A673 (cell line): ENCODE measurements around the gene PDC. TPM values are rescaled to one million over a fixed set of nuclear protein-coding genes. Genes with fewer than 3 reads are reported as not detected.

ENCODE experiments used
- BruUV-seq: library from RNA; stranded (reverse); fragments of 400-500 nt; replicated peaks from 2 replicates; lab custom pipeline; 2021; lab: Mats Ljungman, UMichigan
- CTCF ChIA-PET: fragments of 300-600 bp; sonication (Branson Sonifier 250); formaldehyde crosslinking; loops from one replicate; lab custom pipeline; 2022; ENCODE audit warnings: antibody characterized with exemption; lab: Charles Lee
- POLR2A ChIA-PET: fragments of 300-600 bp; sonication (Branson Sonifier 250); formaldehyde crosslinking; loops from one replicate; lab custom pipeline; 2022; ENCODE audit warnings: antibody characterized with exemption; ENCODE audit not compliant: low non-redundant PET; lab: Charles Lee
- DNase-seq: peaks from one replicate; pipeline ENCODE4 v3.0.0-alpha.2; 2015; ENCODE audit warnings: low spot score
- H3K27ac ChIP-seq: fragments of 200-600 bp; sonication (generic); 2 replicates; pipeline ENCODE4 v1.5.1; 2016; ENCODE audit warnings: mixed run types, low read depth, mild to moderate bottlenecking, mixed read lengths, antibody characterized with exemption, low read length; ENCODE audit not compliant: poor library complexity, severe bottlenecking
- H3K27me3 ChIP-seq: fragments of 200-600 bp; sonication (generic); replicated peaks from 2 replicates; pipeline ENCODE4 v1.6.1; 2017; ENCODE audit warnings: mixed run types, low read depth, mild to moderate bottlenecking, mixed read lengths, antibody characterized with exemption, low read length; ENCODE audit not compliant: insufficient read depth, poor library complexity
- H3K36me3 ChIP-seq: fragments of 200-600 bp; sonication (generic); 2 replicates; pipeline ENCODE4 v1.6.1; 2016; ENCODE audit warnings: mixed run types, mild to moderate bottlenecking, mixed read lengths, antibody characterized with exemption, low read length; ENCODE audit not compliant: insufficient read depth, poor library complexity, severe bottlenecking
- H3K4me1 ChIP-seq: fragments of 200-600 bp; sonication (generic); 2 replicates; pipeline ENCODE4 v1.6.1; 2017; ENCODE audit warnings: mixed run types, mild to moderate bottlenecking, mixed read lengths, antibody characterized with exemption, low read length; ENCODE audit not compliant: insufficient read depth, poor library complexity, severe bottlenecking
- H3K4me3 ChIP-seq: fragments of 200-600 bp; sonication (generic); 2 replicates; pipeline ENCODE4 v1.5.1; 2016; ENCODE audit warnings: low read depth, mixed run types, mild to moderate bottlenecking, mixed read lengths, low read length; ENCODE audit not compliant: poor library complexity, severe bottlenecking
- H3K9me3 ChIP-seq: fragments of 200-600 bp; sonication (generic); 2 replicates; pipeline ENCODE4 v1.6.1; 2016; ENCODE audit warnings: mixed run types, low read depth, mild to moderate bottlenecking, mixed read lengths, antibody characterized with exemption, low read length; ENCODE audit not compliant: poor library complexity, severe bottlenecking
- EZH2 ChIP-seq: fragments of 200-600 bp; sonication (generic); IDR thresholded peaks from 2 replicates; pipeline ENCODE4 v1.6.1; 2017; ENCODE audit warnings: borderline replicate concordance, low read depth, mild to moderate bottlenecking, mixed read lengths, antibody characterized with exemption, low read length; ENCODE audit not compliant: poor library complexity, severe bottlenecking
- intact Hi-C: fragments of 100-400 bp; cut with micrococcal nuclease; formaldehyde crosslinking; loops from one replicate; pipeline ENCODE4 v1.10.0; 2022; ENCODE audit not compliant: unreplicated experiment
- total RNA-seq: library from RNA; stranded (reverse); gene quantifications from 2 replicates; pipeline ENCODE4 v1.2.3, GENCODE V29; 2021
- TF ChIP-seq, protein P1 (sequence below): fragments of 300-800, 200-600 bp; sonication (generic); conservative IDR thresholded peaks from 2 replicates; pipeline ENCODE4 v1.5.1; 2017; ENCODE audit warnings: low read depth, mild to moderate bottlenecking, antibody characterized with exemption, low read length, moderate library complexity, mixed read lengths

PDC gene
- total RNA-seq, 1 experiment from 2014 or later, result not detected

DNA sequence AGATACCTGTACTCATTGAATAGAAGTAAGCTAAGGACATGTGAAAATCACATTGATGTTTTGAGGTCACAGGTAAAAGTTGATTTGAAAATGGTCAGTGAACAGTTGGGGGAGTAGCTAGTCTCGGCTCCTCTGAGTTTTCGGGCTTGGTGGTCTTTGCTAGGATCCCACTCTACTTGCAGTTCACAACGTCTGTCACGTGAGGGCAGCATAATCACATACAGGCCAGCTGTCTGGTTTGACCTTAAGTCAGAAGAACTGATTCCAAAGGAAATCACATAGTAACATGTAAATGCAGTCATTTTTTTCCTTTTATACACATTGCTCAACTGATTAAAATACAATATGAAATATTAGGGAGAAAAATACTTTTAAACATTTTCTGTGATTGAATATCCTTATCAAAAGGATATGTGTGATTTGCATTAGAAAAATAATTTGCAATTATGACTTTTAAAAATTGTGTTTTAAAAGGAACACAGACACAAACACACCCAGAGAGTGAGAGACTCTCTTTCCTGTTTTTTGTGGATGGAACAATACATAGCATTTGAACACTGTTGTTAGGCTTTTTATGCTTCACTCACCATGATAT lies 21.8 kb upstream of the PDC start:
- peak; percentile 88 for DNase-seq
- Histone ChIP-seq H3K36me3 (no peaks in the 10 kb centered on the region), H3K9me3 (no peaks in the 10 kb centered on the region), H3K4me1 (peaks cover 10% of the 10 kb centered on the region), H3K27ac (peak overlapping the region; percentile 11), H3K4me3 (no peak overlapping the region), H3K27me3 (no peaks in the 10 kb centered on the region)
- intact Hi-C loops, result loop anchor here (1.0 to 5.0 kb wide), 5 partner anchors 78 to 504 kb away; partner anchors contain the start of gene PTGS2
- ChIA-PET CTCF (interaction anchor here (1.1 kb wide), 2 partner anchors 122 to 198 kb away, joined by 4 to 7 read pairs; partner anchors contain the start of gene PTGS2), POLR2A (no interaction called here)
- BruUV-seq, result no TSS peak
- TF ChIP-seq, protein P1, sequence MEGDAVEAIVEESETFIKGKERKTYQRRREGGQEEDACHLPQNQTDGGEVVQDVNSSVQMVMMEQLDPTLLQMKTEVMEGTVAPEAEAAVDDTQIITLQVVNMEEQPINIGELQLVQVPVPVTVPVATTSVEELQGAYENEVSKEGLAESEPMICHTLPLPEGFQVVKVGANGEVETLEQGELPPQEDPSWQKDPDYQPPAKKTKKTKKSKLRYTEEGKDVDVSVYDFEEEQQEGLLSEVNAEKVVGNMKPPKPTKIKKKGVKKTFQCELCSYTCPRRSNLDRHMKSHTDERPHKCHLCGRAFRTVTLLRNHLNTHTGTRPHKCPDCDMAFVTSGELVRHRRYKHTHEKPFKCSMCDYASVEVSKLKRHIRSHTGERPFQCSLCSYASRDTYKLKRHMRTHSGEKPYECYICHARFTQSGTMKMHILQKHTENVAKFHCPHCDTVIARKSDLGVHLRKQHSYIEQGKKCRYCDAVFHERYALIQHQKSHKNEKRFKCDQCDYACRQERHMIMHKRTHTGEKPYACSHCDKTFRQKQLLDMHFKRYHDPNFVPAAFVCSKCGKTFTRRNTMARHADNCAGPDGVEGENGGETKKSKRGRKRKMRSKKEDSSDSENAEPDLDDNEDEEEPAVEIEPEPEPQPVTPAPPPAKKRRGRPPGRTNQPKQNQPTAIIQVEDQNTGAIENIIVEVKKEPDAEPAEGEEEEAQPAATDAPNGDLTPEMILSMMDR, result peak; percentile 99
- no peak for TF ChIP-seq EZH2

DNA sequence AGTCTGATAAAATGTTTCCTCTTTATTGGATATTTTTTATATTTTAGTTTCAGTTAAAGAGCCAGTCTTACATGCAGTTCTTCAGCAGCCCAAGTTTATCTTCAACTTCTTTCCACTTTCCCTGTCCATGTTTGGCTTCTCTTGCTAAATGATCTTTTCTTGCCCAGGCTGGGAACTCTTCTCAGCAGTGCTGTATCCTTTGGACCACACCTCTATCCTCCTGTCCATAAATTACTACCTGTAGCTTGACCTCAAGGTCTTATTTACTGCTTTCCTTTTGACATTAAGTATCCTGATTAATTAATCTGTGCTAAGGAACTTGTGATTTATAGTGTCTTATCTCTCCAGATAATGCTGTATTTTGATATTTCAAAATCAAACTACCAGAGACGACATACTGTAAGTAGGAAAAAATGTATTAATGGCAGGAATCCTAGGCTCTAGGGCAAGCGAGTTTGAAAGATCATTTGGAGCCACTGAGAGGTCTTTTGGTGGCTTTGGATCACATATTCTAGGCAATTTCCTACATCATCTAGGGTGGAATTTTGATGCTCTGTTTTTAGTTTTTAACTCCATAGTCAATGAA lies 20.5 kb upstream of the PDC start:
- Histone ChIP-seq H3K36me3 (no peaks in the 10 kb centered on the region), H3K27ac (no peak overlapping the region), H3K4me3 (no peak overlapping the region), H3K27me3 (no peaks in the 10 kb centered on the region), H3K9me3 (no peaks in the 10 kb centered on the region), H3K4me1 (peaks cover 10% of the 10 kb centered on the region)
- no TSS peak for BruUV-seq
- intact Hi-C loops, result loop anchor here (5.0 kb wide), 1 partner anchor 436 kb away; no protein-coding TSS in a partner anchor
- ChIA-PET POLR2A (no interaction called here), CTCF (no interaction called here)
- TF ChIP-seq EZH2, result no peak
- TF ChIP-seq, protein P1, result no peak
- DNase-seq, result no peak

DNA sequence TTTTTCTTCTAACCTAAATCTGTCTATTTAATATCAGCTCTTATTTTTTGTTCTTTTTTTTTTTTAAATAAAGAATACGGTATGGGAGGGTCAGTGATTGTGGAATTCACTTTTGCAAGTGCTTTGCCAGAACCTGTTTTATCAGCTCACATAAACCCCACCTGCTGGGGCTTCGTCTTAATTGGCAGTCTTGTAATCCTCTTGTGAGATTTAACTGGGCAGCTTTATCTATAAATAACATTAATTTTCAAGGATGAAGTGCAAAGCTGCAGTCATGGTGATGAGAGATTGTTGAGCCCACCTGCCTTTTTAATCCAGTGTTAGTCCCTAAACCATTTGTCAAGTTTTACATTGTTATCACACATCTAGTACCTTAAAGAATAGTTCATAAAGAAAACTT lies 18.2 kb upstream of the PDC start:
- POLR2A ChIA-PET, result no interaction called here
- no peak for TF ChIP-seq EZH2
- BruUV-seq, result no TSS peak
- Histone ChIP-seq H3K4me1 (peaks cover 13% of the 10 kb centered on the region), H3K27me3 (no peaks in the 10 kb centered on the region), H3K36me3 (no peaks in the 10 kb centered on the region), H3K4me3 (no peak overlapping the region), H3K9me3 (no peaks in the 10 kb centered on the region), H3K27ac (no peak overlapping the region)
- DNase-seq, result no peak
- CTCF ChIA-PET, result no interaction called here
- intact Hi-C loops, result no loop called here
